ENCODE measurements around the gene DGKG.

DGKG gene

GRCh38 chr3:186172353-186172752 lies 189.7 kb downstream of the DGKG start:
- no peak overlapping the region for H3K27ac ChIP-seq (ENCODE audit: poor library complexity, severe bottlenecking)
- TF ChIP-seq CTCF (IDR thresholded peaks at IDR 0.05; ENCODE audit: poor library complexity, severe bottlenecking), result no peak
- H3K36me3 ChIP-seq (ENCODE audit: low read depth), result no peaks in the 10 kb centered on the region

GRCh38 chr3:186171521-186171920 lies 190.5 kb downstream of the DGKG start:
- no peaks in the 10 kb centered on the region for H3K36me3 ChIP-seq (ENCODE audit: low read depth)
- no peak for TF ChIP-seq CTCF (IDR thresholded peaks at IDR 0.05; ENCODE audit: poor library complexity, severe bottlenecking)
- no peak for ATAC-seq (ENCODE audit: low read depth)

More at GRCh38 chr3:186172353-186172752, 189.7 kb downstream of the DGKG start:
- H3K27me3 ChIP-seq (ENCODE audit: insufficient read depth, poor library complexity, severe bottlenecking), result no peaks in the 10 kb centered on the region
- H3K4me1 ChIP-seq (ENCODE audit: insufficient read depth, poor library complexity, severe bottlenecking), result no peaks in the 10 kb centered on the region
- no peaks in the 10 kb centered on the region for H3K9me3 ChIP-seq (ENCODE audit: severe bottlenecking)
- ATAC-seq (ENCODE audit: low read depth), result no peak
- no peak overlapping the region for H3K4me3 ChIP-seq (ENCODE audit: severe bottlenecking)
- no peak for DNase-seq (ENCODE audit: low spot score)

GRCh38 chr3:186170516-186170915 lies 191.5 kb downstream of the DGKG start:
- no peak for TF ChIP-seq CTCF (IDR thresholded peaks at IDR 0.05; ENCODE audit: poor library complexity, severe bottlenecking)
- H3K27me3 ChIP-seq (ENCODE audit: insufficient read depth, poor library complexity, severe bottlenecking), result peaks cover 4% of the 10 kb centered on the region
- no peak overlapping the region for H3K4me3 ChIP-seq (ENCODE audit: severe bottlenecking)
- H3K4me1 ChIP-seq (ENCODE audit: insufficient read depth, poor library complexity, severe bottlenecking), result no peaks in the 10 kb centered on the region
- H3K27ac ChIP-seq (ENCODE audit: poor library complexity, severe bottlenecking), result no peak overlapping the region
- DNase-seq (ENCODE audit: low spot score) (no peak), ATAC-seq (ENCODE audit: low read depth) (no peak)
- H3K36me3 ChIP-seq (ENCODE audit: low read depth), result no peaks in the 10 kb centered on the region
- H3K9me3 ChIP-seq (ENCODE audit: severe bottlenecking), result no peaks in the 10 kb centered on the region

More at GRCh38 chr3:186171521-186171920, 190.5 kb downstream of the DGKG start:
- no peak for DNase-seq (ENCODE audit: low spot score)
- H3K27me3 ChIP-seq (ENCODE audit: insufficient read depth, poor library complexity, severe bottlenecking), result no peaks in the 10 kb centered on the region
- no peak overlapping the region for H3K27ac ChIP-seq (ENCODE audit: poor library complexity, severe bottlenecking)
- H3K4me3 ChIP-seq (ENCODE audit: severe bottlenecking), result no peak overlapping the region
- H3K9me3 ChIP-seq (ENCODE audit: severe bottlenecking), result no peaks in the 10 kb centered on the region
- no peaks in the 10 kb centered on the region for H3K4me1 ChIP-seq (ENCODE audit: insufficient read depth, poor library complexity, severe bottlenecking)

GRCh38 chr3:186169379-186169778 lies 192.7 kb downstream of the DGKG start:
- H3K36me3 ChIP-seq (ENCODE audit: low read depth), result no peaks in the 10 kb centered on the region
- ATAC-seq (ENCODE audit: low read depth), result no peak
- DNase-seq (ENCODE audit: low spot score), result no peak
- TF ChIP-seq CTCF (IDR thresholded peaks at IDR 0.05; ENCODE audit: poor library complexity, severe bottlenecking), result no peak
- no peaks in the 10 kb centered on the region for H3K9me3 ChIP-seq (ENCODE audit: severe bottlenecking)
- H3K27me3 ChIP-seq (ENCODE audit: insufficient read depth, poor library complexity, severe bottlenecking), result peaks cover 6% of the 10 kb centered on the region
- H3K4me1 ChIP-seq (ENCODE audit: insufficient read depth, poor library complexity, severe bottlenecking), result no peaks in the 10 kb centered on the region
- no peak overlapping the region for H3K27ac ChIP-seq (ENCODE audit: poor library complexity, severe bottlenecking)
- no peak overlapping the region for H3K4me3 ChIP-seq (ENCODE audit: severe bottlenecking)

- H3K27me3 ChIP-seq (ENCODE audit: insufficient read depth, poor library complexity, severe bottlenecking), result peaks cover 6% of the 10 kb centered on the region
- no peak overlapping the region for H3K27ac ChIP-seq (ENCODE audit: poor library complexity, severe bottlenecking)
- no peak for TF ChIP-seq CTCF (IDR thresholded peaks at IDR 0.05; ENCODE audit: poor library complexity, severe bottlenecking)
- DNase-seq (ENCODE audit: low spot score), result no peak
- H3K9me3 ChIP-seq (ENCODE audit: severe bottlenecking), result no peaks in the 10 kb centered on the region
- H3K36me3 ChIP-seq (ENCODE audit: low read depth), result no peaks in the 10 kb centered on the region
- ATAC-seq (ENCODE audit: low read depth), result no peak
- H3K4me1 ChIP-seq (ENCODE audit: insufficient read depth, poor library complexity, severe bottlenecking), result no peaks in the 10 kb centered on the region
- no peak overlapping the region for H3K4me3 ChIP-seq (ENCODE audit: severe bottlenecking)
Observed at GRCh38 chr3:186168976-186169375, 193.1 kb downstream of the DGKG start.

All from RWPE2 (cell line).